ENCODE measurements around the gene C10orf105. TPM values are rescaled to one million over a fixed set of nuclear protein-coding genes. Genes with fewer than 3 reads are reported as not detected.

Gene C10orf105
- polyA plus RNA-seq, 3 donors: 0.03 to 0.22 (median 0.19) TPM

DNA sequence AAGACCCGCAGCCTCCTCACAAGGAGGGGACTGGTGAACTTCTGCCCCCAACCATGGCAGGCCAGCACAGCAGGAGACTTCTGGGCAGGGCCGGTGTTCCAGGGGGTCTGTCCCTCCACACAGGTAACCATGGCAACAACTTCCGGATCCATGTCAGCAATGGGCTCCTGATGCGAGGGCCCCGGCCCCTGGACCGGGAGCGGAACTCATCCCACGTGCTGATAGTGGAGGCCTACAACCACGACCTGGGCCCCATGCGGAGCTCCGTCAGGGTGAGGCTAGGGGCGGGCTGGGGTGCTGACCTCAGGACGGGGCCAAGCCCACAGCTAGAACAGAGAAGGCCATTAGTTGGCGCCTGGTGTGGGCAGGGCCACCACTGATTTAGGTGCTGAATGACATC, 5.7 kb upstream of the C10orf105 start:
- WGBS, 3 donors: 92 to 95% (median 93%) methylated on average over 14 of the region's 14 CpGs
- no peak overlapping the region for H3K27ac ChIP-seq (ENCODE audit: low read depth, low read length)

DNA sequence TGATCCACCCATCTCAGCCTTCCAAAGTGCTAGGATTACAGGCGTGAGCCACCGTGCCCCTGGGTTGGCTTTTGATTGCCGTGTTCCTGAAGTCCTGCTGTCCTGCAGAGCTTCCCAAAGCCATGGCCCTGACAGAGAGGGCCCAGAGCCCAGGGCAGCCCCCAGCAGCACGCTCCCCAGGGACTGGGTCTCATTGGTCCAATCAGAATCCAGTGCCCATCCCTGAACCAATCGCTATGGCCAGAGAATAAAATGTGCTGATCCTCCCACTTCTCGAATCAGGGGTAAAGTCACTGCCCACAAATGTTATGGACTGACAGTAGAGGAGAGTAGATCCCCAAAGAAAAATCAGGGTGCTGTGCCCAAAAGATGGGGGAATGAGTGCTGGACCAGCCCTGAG, 5.0 kb upstream of the C10orf105 start:
- no peak overlapping the region for H3K27ac ChIP-seq (ENCODE audit: low read depth, low read length)
- WGBS, 3 donors: 89 to 98% (median 94%) methylated on average over 6 of the region's 6 CpGs

DNA sequence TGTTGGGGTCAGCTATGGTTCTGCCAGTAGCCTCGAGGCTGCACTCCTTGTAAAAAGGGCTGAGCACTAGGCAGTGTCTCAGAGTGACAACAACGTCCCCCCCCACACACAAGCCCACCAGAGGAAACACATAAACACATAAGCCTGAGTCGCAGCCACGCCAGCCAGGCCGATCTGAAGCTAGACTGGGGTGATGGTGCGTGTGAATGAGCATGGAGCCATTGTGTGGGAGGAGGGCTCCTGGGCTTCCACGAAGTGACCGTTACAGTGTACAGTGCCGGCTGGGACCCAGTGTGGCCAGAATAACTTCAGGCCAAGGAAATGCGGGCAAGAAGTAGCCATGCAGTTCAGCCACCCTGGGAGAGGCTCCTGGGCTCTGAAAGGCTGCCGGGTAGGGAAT, 3.7 kb upstream of the C10orf105 start:
- WGBS, 3 donors: 86 to 96% (median 96%) methylated on average over 11 of the region's 11 CpGs
- no peak overlapping the region for H3K27ac ChIP-seq (ENCODE audit: low read depth, low read length)

DNA sequence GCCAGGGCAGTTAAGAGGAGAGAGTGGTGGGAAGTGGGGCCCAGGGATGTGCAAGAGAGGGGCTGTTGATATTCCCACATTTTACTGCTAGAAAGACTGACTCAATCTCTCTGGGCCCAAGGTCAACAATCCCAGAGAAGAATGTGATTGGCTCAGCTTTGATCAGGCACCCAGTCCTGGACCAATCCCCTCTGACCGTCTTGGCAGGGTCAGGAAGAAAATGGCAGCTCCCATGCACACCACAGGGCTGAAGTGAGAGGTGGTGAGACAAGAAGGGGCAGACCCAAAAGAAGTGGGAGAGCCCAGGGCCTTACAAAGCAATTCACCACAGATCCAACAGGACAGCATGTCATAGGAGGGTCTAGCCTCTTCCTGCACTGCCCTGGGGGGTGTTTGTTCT, 3.3 kb upstream of the C10orf105 start:
- 60 to 100% (median 95%) methylated on average over 1 of the region's 1 CpG for WGBS, 3 donors
- no peak overlapping the region for H3K27ac ChIP-seq (ENCODE audit: low read depth, low read length)

DNA sequence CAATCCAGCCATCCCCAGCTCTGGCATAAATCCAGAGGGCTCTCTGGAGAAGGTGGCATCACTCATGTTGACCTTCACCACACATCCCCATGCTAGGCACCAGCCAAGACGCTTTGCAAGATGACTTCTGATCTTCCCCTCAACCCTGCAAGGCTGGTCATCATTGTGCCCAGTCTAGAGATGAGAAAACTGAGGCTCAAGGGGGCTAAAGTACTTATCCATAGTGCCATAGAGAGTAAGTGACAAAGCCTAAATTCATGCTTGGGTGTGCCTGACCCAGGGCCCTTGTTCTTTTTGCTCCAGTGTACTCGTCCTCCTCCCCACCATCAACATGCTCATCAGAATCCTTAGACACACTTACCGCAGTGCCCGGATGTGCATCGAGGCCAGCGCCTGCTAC, 1.7 kb upstream of the C10orf105 start:
- WGBS, 3 donors: 87 to 98% (median 94%) methylated on average over 6 of the region's 6 CpGs

DNA sequence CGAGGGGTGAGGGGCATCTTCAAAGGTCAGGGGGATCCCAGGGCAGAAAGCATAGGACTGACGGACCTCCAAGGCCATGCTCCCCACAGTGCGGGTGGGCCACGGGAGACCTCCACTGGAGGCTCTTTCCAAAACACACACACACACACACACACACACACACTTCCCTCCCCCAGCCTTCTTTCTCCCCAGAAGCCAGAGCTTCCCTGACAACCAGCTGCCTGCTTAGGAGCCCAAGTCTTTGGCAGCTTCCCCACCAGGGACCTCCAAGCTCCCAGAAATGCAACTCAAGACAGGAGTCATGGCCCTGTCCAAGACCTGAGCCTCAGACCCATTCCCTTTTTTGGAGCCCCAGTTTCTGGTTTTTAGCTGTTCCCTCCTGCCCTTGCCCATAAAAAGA, 710 bp upstream of the C10orf105 start:
- H3K27ac ChIP-seq (ENCODE audit: low read depth, low read length): no peak overlapping the region
- WGBS, 3 donors: 55 to 94% (median 92%) methylated on average over 4 of the region's 4 CpGs

More for the DNA sequence above, 1.7 kb upstream of the C10orf105 start:
- no peak overlapping the region for H3K27ac ChIP-seq (ENCODE audit: low read depth, low read length)

DNA sequence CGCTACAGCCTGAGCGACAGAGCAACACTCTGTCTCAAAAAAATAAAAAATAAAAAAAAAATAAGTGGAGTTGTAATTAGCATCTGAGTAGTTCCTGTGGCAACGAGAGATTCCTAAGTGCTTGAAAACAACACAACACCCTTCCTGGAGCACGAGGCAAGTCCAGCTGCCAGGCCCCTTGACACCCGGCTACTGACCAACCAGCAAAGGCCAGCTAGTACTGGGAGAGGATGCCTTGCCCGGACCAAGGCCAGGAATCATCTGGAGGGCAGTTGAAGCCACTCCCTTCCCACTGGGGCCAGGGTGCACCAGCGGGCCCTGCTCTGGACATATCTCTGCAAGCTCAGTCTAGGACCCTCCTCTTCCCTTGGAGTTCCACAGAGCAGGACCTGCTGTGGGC, 536 bp downstream of the C10orf105 start:
- no peak overlapping the region for H3K27ac ChIP-seq (ENCODE audit: low read depth, low read length)
- 51 to 70% (median 53%) methylated on average over 7 of the region's 7 CpGs for WGBS, 3 donors

DNA sequence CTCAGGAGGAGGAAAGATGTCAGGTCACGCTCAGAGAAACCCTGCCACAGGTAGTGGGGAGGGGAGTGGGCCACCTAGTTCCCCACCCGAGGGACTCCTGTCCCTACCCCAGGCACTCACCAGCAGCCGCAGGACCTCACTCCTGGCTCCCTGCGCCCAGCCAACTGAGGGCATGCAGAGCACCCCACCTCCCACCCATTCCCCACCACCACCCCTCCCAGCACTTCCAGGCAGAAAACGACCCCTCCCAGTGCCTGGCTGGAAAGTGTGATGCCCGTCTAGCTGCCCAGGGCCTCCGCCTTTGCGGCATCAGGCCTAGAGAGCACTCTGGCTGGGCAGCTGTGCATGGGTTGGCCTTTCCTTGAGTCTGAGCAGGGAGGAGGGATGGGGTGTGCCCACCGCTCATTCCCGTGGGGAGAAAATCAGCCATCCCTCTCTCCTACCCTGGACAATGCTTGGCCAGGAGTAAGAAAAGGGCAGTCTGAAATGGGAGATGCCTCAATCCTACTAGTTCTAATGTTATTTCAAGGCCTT, 1.3 kb downstream of the C10orf105 start:
- WGBS, 3 donors: 76 to 77% (median 77%) methylated on average over 10 of the region's 10 CpGs
- H3K27ac ChIP-seq (ENCODE audit: low read depth, low read length): no peak overlapping the region

DNA sequence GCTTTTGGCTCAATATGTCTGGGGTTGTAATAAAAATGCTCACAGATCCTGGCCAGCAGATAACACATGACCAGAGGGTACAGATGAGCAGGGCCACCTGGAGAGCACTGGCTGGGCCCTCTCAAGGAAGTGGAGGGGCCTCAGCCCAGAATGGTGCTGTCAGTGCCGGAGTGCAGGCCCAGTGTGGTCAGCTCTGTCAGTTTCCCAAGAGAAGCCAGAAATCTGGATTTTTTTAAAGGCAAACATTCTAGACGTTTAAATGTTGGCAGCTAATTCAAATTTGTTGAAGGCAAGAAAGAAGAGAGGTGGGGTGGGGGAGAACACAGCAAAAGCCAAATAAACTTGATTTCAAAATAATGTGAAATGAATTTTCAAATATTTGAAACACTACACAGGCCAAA, 2.0 kb downstream of the C10orf105 start:
- no peak overlapping the region for H3K27ac ChIP-seq (ENCODE audit: low read depth, low read length)
- WGBS, 3 donors: 43 to 66% (median 65%) methylated on average over 2 of the region's 2 CpGs

DNA sequence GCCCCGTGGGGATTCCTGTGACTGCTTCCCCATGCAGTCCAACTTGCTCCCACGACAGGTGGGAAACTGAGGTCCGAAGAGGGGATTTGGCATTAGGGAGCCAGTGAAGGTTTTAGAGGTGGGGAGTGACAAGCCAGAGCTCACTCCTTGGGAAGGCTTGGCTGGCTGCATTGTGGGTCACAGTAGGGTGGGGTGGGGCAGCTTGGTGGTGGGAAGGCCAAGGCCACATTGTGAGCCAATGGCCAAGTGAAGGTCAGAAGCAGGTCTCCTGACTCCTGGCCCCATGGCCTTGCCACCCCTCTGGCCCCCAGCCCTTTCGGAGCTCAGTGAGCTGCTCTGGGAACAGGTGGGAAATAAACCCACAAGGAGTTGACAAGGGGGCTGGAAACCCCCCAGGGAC, 2.5 kb downstream of the C10orf105 start:
- no peak overlapping the region for H3K27ac ChIP-seq (ENCODE audit: low read depth, low read length)
- 89 to 94% (median 92%) methylated on average over 4 of the region's 4 CpGs for WGBS, 3 donors

DNA sequence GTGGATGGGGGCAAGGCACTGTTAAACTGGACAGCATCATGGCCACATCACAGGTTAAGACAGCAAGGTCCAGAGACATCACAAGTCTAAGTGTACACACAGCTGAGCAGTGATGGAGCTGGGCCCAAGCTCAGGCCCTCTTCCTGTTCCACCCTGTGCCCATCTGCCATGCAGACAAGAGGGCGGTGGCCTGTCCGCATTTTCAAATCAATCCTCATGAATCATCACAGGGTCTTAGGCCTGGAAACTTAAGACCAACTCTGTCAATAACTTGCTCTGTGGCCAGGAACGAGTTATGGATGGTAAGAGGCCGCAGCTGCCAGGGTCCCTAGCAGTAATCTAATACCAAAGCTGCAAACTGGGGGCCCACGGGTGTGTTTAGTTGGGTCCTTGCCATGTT, 3.2 kb downstream of the C10orf105 start:
- H3K27ac ChIP-seq (ENCODE audit: low read depth, low read length): no peak overlapping the region
- WGBS, 3 donors: 91 to 96% (median 94%) methylated on average over 5 of the region's 5 CpGs

DNA sequence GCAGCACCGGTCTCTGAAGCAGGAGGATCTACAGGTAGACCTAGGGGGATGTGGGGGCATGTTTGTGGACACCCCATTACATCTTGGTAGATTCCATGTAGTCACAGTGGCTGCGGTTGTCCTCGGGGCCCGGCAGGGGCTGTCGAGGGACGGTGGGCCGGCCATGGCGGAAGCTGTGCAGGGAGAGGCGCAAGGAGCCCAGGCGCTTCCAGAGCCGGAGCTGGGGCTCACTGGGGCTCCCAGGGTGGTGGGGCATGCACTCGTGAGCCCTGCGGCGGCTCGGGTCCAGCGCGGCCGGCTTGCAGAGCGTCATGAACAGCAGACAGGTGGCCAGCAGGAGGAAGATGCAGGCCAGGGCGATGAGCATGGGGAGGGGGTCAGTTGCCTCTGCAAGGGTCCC, 3.7 kb downstream of the C10orf105 start:
- 89 to 96% (median 96%) methylated on average over 20 of the region's 20 CpGs for WGBS, 3 donors
- no peak overlapping the region for H3K27ac ChIP-seq (ENCODE audit: low read depth, low read length)

DNA sequence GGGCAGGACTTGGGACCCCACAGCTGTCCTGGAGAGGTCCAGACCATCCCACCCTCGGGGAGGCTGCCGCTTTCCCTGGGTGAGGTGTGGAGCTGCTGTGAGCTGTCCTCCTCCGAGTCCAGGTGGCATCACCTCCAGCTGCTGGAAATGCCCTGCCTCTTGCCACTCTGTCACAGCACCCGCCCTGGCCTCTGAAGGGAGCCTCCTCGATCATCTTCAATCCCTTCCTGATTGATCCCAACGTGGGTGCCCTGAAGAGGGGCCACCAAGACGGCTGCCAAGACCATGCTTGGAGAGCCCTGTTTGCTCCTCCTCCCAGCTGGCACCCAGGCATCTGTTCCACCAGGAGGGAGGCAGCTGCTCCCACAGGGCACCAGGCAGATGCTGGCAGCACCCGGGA, 4.6 kb downstream of the C10orf105 start:
- 76 to 85% (median 82%) methylated on average over 8 of the region's 8 CpGs for WGBS, 3 donors

DNA sequence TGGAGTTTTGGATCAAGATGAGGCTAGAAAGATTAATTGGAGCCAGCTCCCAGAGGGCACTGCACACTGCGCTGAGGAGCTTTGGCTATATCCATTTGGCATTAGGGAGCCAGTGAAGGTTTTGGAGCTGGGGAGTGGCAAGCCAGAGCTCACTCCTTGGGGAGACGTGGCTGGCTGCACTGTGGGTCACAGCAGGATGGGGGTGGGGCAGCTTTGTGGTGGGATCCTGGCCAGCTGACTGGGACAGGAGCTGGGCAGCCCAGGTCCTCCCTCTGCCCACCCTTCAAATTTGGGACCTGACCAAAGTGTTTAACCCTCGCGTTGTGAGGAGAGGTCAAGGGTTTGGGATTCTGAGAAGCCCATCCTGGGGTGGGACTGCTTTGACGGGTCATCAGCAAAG, 5.0 kb downstream of the C10orf105 start:
- WGBS, 3 donors: 58% methylated on average over 5 of the region's 5 CpGs
- H3K27ac ChIP-seq (ENCODE audit: low read depth, low read length): no peak overlapping the region

More for the DNA sequence above, 4.6 kb downstream of the C10orf105 start:
- H3K27ac ChIP-seq (ENCODE audit: low read depth, low read length): no peak overlapping the region

DNA sequence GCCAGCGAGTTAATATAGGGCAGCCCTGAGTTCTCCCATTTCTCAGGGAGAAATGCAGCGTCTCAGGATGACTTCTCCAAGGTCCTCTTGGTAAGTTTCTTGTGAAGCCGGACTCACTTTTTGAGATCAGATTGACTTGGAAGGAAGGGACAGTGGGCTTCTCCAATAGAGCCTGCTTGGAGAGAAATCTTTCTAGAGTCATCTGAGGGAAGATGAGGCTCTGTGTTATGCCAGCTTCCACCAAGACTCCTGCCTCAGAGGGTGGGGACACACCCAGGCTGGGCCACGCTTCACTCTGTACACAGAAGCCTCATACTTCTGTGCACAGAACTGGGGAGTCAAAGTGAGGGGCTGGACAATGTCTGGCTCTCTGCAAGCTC, 5.6 kb downstream of the C10orf105 start:
- H3K27ac ChIP-seq (ENCODE audit: low read depth, low read length): no peak overlapping the region
- WGBS, 3 donors: 32 to 81% (median 34%) methylated on average over 4 of the region's 4 CpGs

DNA sequence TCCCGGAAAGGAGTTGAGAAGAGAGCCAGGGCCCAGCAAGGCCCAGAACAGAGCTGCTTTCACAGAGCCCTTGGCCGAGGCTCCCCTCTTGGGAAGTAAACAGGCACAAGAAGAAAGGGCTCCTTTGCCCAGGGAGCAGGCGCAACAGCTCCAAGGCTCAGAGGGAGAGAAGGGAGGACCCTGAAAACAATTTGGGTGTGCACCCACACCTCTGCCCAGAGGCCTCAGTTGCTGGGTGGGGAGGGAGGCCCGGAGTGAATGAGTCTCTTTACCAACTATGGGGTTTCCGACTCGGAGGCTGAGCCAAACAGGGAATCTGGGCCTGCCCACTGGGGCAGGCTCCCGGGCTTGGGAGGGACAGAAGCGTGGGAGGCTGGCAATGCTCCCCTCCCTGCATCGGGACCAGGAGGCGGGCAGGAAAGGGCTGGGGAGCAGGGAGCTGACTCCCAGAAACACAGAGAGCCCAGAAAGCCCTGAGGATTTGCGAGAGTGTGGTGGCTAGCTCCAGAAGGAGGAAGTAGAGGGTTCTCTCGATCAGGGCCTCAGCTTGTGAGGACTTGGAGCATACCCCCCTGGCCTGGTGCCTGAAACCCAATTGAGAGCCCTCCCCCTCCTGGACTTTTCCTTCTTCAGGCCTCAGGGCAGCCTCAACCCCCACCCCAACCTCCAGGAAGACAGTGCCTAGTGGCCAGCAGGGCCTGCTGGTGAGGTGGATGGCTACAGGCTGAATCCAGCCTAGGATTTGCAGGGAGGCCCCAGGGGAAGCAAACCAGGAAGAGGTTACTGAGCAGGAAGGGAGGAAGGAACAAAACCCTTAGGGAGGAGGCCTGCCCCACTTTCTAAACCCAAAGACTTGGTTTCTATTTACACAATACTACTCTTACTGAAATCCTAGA, 6.2 kb downstream of the C10orf105 start:
- H3K27ac ChIP-seq (ENCODE audit: low read depth, low read length): peak overlapping the region; percentile 44
- 14 to 47% (median 17%) methylated on average over 12 of the region's 12 CpGs for WGBS, 3 donors

DNA sequence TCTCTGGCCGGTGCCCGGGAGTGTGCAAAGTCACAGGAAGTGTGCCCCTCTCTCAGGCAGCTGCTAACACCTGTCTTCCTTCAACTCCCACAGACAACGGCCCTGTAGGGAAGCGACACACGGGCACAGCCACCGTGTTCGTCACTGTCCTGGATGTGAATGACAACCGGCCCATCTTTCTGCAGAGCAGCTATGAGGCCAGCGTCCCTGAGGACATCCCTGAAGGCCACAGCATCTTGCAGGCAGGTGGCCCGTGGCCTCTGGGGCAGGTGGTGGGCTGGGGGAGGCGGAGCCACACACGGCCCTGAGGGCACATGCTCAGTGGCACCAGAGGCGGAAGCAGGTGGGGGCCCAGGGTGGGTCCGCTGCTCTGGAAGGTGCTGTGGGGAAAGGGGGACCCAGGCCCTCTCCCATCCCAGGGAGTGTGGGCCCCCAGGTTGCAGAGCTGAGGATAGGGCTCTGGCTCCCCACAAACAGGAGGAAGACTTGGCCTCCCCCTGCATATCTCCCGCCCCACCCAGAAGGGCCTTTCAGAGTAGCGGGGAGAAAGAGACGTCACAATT, 6.9 kb downstream of the C10orf105 start:
- 49 to 81% (median 54%) methylated on average over 17 of the region's 17 CpGs for WGBS, 3 donors
- H3K27ac ChIP-seq (ENCODE audit: low read depth, low read length): peak overlapping the region; percentile 58

DNA sequence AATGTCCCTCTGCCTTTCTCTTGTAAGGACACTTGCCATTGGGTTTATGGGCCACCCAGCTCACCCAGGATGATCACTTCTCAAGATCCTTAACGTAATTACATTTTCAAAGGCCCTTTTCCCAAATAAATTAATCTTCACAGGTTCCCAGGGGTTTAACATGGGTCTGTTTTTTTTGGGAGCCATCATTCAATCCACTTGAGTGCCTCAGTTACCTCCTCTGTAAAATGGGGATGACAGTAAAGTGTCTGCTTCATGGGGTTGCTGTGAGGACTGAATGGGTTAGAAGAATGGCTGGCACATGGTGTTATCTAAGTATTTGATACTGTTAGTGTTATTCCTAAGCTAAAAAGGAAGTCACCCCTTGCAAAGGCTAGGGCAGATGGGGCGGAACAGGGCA, 7.4 kb downstream of the C10orf105 start:
- 81 to 95% (median 83%) methylated on average over 2 of the region's 2 CpGs for WGBS, 3 donors
- peak overlapping the region; percentile 58 for H3K27ac ChIP-seq (ENCODE audit: low read depth, low read length)

DNA sequence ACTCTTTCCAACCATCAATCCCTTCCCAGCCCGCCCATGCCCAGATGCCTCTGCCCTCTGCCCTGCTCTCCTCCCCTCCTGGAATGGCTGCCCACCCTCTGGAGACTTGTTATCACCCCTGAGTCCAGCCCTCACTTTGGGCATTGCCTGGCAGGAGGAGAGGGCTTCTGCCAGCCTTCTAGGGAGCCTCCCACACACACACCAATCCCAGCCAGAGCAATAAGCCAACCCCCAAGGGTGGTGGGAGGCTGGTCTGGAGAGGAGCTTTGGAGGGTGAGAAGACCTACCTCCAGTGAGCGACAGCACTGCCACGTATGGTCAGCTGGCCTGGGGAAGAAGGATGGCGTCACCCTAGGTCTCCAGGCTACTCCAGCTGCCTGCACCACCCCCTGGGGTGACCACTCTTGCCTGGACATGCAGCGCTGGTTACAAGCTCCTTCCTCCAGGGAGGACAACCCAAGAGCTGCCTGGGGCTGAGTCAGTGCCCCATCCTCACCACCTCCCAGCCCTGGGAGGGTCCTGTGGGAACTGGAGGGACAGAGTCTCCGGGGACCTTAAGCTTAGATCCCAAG, 8.4 kb downstream of the C10orf105 start:
- no peak overlapping the region for H3K27ac ChIP-seq (ENCODE audit: low read depth, low read length)
- 80 to 85% (median 84%) methylated on average over 6 of the region's 6 CpGs for WGBS, 3 donors

Data from adipose tissue (tissue), 3 donors.